Endothelial cell (in vitro differentiated cells): ENCODE measurements around the gene ADARB2. TPM values are rescaled to one million over a fixed set of nuclear protein-coding genes. Genes with fewer than 3 reads are reported as not detected.

Source experiments
- DNase-seq: peaks from one replicate; pipeline ENCODE4 v3.0.0; 2021; ENCODE audit warnings: low spot score
- H3K27ac Mint-ChIP-seq: one replicate; pipeline ENCODE4 v1.8.0; 2021; ENCODE audit warnings: mixed read lengths, inconsistent platforms; ENCODE audit not compliant: unreplicated experiment
- H3K27me3 Mint-ChIP-seq: one replicate; pipeline ENCODE4 v1.8.0; 2021; ENCODE audit warnings: mild to moderate bottlenecking, moderate library complexity, mixed read lengths, inconsistent platforms; ENCODE audit not compliant: unreplicated experiment
- H3K36me3 Mint-ChIP-seq: one replicate; pipeline ENCODE4 v1.8.0; 2021; ENCODE audit warnings: mild to moderate bottlenecking, low read depth, mixed read lengths, inconsistent platforms; ENCODE audit not compliant: unreplicated experiment
- H3K4me1 Mint-ChIP-seq: one replicate; pipeline ENCODE4 v1.8.0; 2021; ENCODE audit warnings: mild to moderate bottlenecking, mixed read lengths, inconsistent platforms; ENCODE audit not compliant: unreplicated experiment
- H3K4me3 Mint-ChIP-seq: one replicate; pipeline ENCODE4 v1.8.0; 2021; ENCODE audit warnings: mild to moderate bottlenecking, mixed read lengths, inconsistent platforms; ENCODE audit not compliant: unreplicated experiment
- H3K9me3 Mint-ChIP-seq: one replicate; pipeline ENCODE4 v1.8.0; 2021; ENCODE audit warnings: mixed read lengths, inconsistent platforms; ENCODE audit not compliant: unreplicated experiment
- CTCF ChIP-seq: fragments of 200-600 bp; sonication (generic); IDR thresholded peaks from one replicate; pipeline ENCODE4 v1.5.0; 2021; ENCODE audit warnings: antibody characterized with exemption; ENCODE audit not compliant: unreplicated experiment
- total RNA-seq: library from RNA; stranded (reverse); fragmentation: NEBNext Ultra II Directional; extraction: Animal tissue kit (Norgen Biotek cat#: 25700); gene quantifications from one replicate; pipeline ENCODE4 v1.2.1, GENCODE V29; 2021; ENCODE audit not compliant: unreplicated experiment

ADARB2 gene
- total RNA-seq, 1 donor from 2014 or later: 54.9 TPM

DNA sequence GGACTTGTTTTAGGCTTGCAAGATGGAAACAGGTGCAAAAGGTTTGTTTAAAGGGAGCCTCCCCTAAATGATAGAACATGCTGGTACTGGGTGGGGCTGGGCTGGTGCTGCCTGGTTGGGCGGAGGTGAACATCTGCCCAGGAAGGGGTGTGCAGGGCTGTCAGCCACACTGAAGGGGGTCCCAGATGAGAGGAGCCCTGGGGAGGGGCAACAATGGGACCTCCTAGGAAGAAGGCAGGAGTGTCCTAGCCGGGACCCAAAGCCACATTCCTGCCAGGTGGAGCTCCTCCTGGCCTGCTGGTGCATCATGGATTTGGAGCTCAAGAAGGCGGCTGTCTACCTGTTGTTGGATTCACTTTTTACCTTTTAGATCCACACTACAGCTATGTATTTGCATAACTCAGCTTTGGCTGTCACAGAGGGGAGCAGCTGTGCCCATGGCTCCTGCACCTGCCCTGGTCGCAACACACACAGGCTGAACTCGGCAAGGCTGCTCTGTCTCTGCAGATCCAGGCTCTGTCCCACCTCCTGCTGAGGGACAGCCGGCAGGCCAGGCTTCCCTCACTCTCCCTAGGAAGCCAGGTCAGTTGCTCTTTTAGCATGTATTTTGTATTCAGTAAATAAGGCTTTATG lies 59.9 kb downstream of the ADARB2 start:
- Mint-ChIP-seq H3K27me3 (no peaks in the 10 kb centered on the region), H3K9me3 (no peaks in the 10 kb centered on the region), H3K36me3 (no peaks in the 10 kb centered on the region), H3K4me3 (no peak overlapping the region), H3K4me1 (peaks cover 9% of the 10 kb centered on the region), H3K27ac (no peak overlapping the region)
- DNase-seq: no peak
- TF ChIP-seq CTCF: no peak

GRCh38 chr10:1674501-1674900 lies 62.8 kb downstream of the ADARB2 start:
- no peak overlapping the region for H3K4me3 Mint-ChIP-seq
- no peak for TF ChIP-seq CTCF
- H3K36me3 Mint-ChIP-seq: no peaks in the 10 kb centered on the region
- no peak overlapping the region for H3K27ac Mint-ChIP-seq
- H3K9me3 Mint-ChIP-seq: no peaks in the 10 kb centered on the region
- peaks cover 7% of the 10 kb centered on the region for H3K4me1 Mint-ChIP-seq
- DNase-seq: no peak
- H3K27me3 Mint-ChIP-seq: peaks cover 3% of the 10 kb centered on the region

DNA sequence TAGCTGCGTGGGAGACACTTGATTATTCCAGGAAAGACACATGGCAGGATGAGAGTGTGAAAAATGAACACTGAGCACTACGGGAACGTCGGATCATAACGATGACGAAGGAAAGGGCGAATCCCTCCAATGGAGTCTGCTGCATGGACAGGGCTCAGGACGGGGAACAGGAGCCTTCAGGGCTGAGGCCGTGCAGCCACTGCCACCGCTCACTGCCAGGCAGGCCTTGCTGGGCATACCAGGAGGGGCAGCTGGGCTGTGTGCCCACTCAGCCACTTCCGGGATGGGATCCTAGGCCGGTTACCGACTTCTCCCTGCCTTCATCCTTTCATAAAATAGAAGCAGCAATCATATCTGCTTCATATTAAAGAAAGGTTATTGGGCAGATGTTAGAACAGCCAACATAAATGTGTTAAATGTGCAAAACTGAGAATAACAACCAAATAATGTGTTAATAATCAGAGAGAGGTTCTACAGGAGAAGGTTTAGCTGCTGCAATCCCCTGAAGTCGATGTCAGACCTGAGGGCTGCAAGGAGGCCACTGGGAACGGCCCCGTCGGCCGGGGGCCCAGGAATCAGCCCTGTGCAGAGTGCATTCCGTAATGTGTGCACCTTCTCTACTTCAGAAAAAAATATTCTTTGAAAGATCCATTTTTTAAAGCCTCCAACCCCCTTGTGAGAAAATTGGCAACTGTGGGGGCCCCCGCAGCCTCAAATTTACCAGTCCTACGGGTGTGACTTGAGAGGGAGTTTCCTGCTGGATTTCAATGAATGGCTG lies 63.6 kb downstream of the ADARB2 start:
- Mint-ChIP-seq H3K27ac (no peak overlapping the region), H3K4me3 (no peak overlapping the region)

DNA sequence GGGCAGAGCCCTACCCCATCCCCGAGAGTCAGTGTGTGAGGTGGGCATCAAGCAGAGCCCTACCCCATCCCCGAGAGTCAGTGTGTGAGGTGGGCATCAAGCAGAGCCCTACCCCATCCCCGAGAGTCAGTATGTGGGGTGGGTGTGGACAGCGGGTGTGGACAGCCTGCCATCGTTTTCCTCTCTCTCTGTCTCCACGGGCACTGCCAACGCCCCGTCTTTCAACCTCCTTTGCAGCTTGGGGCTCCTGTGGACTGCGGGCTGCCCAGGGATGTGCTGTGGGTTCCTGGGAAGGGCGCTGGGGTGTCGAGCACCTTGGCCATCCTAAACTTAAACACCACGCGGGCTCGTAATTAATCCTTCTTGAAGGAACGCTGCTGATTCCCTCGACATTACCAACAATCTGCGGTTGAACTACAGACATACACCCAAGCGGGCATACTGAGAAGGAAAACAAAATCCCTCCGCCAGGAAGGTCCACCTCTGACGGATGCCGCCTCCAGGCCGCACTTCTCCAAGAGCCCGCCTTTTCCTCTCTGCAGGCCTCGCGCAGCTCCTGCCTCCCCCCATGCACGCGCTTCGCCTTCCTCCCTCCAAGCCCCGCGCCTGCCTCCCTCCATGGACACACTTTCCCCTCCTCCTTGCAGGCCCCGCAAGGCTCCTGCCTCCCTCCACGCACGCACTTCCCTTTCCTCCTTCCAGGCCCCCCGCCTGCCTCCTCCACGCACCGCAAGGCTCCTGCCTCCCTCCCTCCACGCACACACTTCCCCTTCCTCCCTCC lies 65.1 kb downstream of the ADARB2 start:
- Mint-ChIP-seq H3K9me3 (no peaks in the 10 kb centered on the region), H3K4me1 (peaks cover 7% of the 10 kb centered on the region), H3K27ac (no peak overlapping the region), H3K36me3 (no peaks in the 10 kb centered on the region), H3K4me3 (no peak overlapping the region), H3K27me3 (peaks cover 3% of the 10 kb centered on the region)
- no peak for DNase-seq
- no peak for TF ChIP-seq CTCF

More for the DNA sequence above, 63.6 kb downstream of the ADARB2 start:
- Mint-ChIP-seq H3K27me3 (peaks cover 3% of the 10 kb centered on the region), H3K36me3 (no peaks in the 10 kb centered on the region), H3K4me1 (peaks cover 7% of the 10 kb centered on the region), H3K9me3 (no peaks in the 10 kb centered on the region)
- DNase-seq: no peak
- TF ChIP-seq CTCF: no peak
